KMS-11 (cell line): ENCODE results near the gene SMPD4.
"Not testable (repeated sequence)": the region's sequence is repeated elsewhere in the genome, so short reads cannot be mapped to it uniquely, and the experiment has no call there.

ENCODE experiments used
- H2AFZ ChIP-seq: fragments of 200-600 bp; sonication (generic); 2 replicates; pipeline ENCODE4 v1.6.1; 2016; ENCODE audit warnings: antibody characterized with exemption, mixed run types, low read depth
- H3K27ac ChIP-seq: fragments of 200-600 bp; sonication (generic); 2 replicates; pipeline ENCODE4 v1.6.1; 2016; ENCODE audit warnings: mild to moderate bottlenecking, mixed run types
- H3K27me3 ChIP-seq: fragments of 200-600 bp; sonication (generic); 2 replicates; pipeline ENCODE4 v1.6.1; 2017; ENCODE audit warnings: mild to moderate bottlenecking, low read depth, mixed run types, moderate library complexity; ENCODE audit not compliant: insufficient read depth
- H3K36me3 ChIP-seq: fragments of 200-600 bp; sonication (generic); 2 replicates; pipeline ENCODE4 v1.6.1; 2017; ENCODE audit warnings: mild to moderate bottlenecking, mixed run types; ENCODE audit not compliant: insufficient read depth
- H3K4me1 ChIP-seq: fragments of 200-600 bp; sonication (generic); 2 replicates; pipeline ENCODE4 v1.6.1; 2016; ENCODE audit warnings: mild to moderate bottlenecking, low read depth, mixed run types; ENCODE audit not compliant: poor library complexity, severe bottlenecking
- H3K4me2 ChIP-seq: fragments of 200-600 bp; sonication (generic); 2 replicates; pipeline ENCODE4 v1.7.0; 2016; ENCODE audit warnings: mild to moderate bottlenecking, mixed run types
- H3K4me3 ChIP-seq: fragments of 200-600 bp; sonication (generic); IDR thresholded peaks from 2 replicates; pipeline ENCODE4 v1.6.1; 2017; ENCODE audit warnings: low read depth, low read length, mixed read lengths; ENCODE audit not compliant: insufficient read depth
- H3K79me2 ChIP-seq: fragments of 200-600 bp; sonication (generic); 2 replicates; pipeline ENCODE4 v1.6.1; 2016; ENCODE audit warnings: low read depth, mixed run types; ENCODE audit not compliant: insufficient read depth
- H3K9ac ChIP-seq: fragments of 200-600 bp; sonication (generic); 2 replicates; pipeline ENCODE4 v1.6.1; 2016; ENCODE audit warnings: mild to moderate bottlenecking, mixed run types
- H4K20me1 ChIP-seq: fragments of 200-600 bp; sonication (generic); 2 replicates; pipeline ENCODE4 v1.6.1; 2016; ENCODE audit warnings: mild to moderate bottlenecking, mixed run types; ENCODE audit not compliant: insufficient read depth
- TF ChIP-seq, protein P1 (sequence below): fragments of 200-600 bp; sonication (generic); conservative IDR thresholded peaks from 2 replicates; pipeline ENCODE4 v1.6.1; 2017; ENCODE audit warnings: low read depth, mild to moderate bottlenecking, antibody characterized with exemption, low read length, moderate library complexity, mixed read lengths

The SMPD4 gene

DNA sequence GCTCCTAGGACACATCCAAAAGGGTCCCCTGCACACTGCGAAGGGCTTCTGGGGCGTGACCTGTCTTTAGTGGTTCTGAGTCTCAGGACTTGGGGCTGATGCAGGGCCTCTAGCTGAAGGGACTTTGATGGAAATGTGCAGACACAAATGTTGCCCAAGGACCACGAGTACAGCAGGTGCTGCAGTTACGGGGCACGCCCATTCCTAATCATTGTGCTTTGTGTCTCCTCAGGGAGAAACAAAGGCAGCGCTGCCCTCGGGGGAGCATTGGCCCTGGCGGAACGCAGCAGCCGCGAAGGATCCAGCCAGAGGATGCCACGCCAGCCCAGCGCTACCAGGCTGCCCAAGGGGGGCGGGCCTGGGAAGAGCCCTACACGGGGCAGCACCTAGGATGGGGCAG lies 8.8 kb upstream of the SMPD4 start:
- Histone ChIP-seq H3K27ac (no peak overlapping the region), H3K79me2 (no peaks in the 10 kb centered on the region), H4K20me1 (no peaks in the 10 kb centered on the region), H2AFZ (no peak overlapping the region), H3K27me3 (no peaks in the 10 kb centered on the region), H3K4me2 (no peak overlapping the region), H3K4me1 (no peaks in the 10 kb centered on the region), H3K9ac (no peak overlapping the region), H3K36me3 (no peaks in the 10 kb centered on the region), H3K4me3 (no peak overlapping the region)
- TF ChIP-seq, protein P1, sequence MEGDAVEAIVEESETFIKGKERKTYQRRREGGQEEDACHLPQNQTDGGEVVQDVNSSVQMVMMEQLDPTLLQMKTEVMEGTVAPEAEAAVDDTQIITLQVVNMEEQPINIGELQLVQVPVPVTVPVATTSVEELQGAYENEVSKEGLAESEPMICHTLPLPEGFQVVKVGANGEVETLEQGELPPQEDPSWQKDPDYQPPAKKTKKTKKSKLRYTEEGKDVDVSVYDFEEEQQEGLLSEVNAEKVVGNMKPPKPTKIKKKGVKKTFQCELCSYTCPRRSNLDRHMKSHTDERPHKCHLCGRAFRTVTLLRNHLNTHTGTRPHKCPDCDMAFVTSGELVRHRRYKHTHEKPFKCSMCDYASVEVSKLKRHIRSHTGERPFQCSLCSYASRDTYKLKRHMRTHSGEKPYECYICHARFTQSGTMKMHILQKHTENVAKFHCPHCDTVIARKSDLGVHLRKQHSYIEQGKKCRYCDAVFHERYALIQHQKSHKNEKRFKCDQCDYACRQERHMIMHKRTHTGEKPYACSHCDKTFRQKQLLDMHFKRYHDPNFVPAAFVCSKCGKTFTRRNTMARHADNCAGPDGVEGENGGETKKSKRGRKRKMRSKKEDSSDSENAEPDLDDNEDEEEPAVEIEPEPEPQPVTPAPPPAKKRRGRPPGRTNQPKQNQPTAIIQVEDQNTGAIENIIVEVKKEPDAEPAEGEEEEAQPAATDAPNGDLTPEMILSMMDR: no peak

DNA sequence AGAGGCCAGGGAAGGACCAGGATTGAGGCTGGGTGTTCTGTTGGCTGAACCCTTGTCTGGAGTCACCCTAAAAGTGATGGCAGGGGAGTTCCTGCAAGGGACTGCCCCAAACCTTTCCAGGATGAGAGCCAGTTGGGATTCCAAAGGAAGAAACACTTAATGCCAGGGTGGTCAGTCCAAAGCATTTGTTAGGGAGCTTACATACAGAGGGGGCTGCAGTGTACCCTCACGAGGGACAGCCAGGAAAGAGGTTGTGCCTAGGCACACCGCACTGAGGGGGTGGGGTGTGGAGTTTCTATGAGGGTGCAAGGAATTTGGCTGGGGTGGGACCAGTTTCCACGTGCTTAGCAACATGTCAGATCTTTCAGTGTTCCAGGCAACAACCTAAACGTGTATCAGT lies 7.6 kb upstream of the SMPD4 start:
- not testable (repeated sequence) for H3K9ac ChIP-seq, H3K4me2 ChIP-seq, H3K27ac ChIP-seq, H3K79me2 ChIP-seq, H2AFZ ChIP-seq, H3K36me3 ChIP-seq, H3K27me3 ChIP-seq, H3K4me3 ChIP-seq, H4K20me1 ChIP-seq, H3K4me1 ChIP-seq

- not testable (repeated sequence) for H3K4me1 ChIP-seq, H2AFZ ChIP-seq, H3K4me2 ChIP-seq, H3K9ac ChIP-seq, H3K27me3 ChIP-seq, H3K27ac ChIP-seq, H3K36me3 ChIP-seq, H4K20me1 ChIP-seq, H3K4me3 ChIP-seq
- peaks cover 18% of the 10 kb centered on the region for H3K79me2 ChIP-seq
Observed at GRCh38 chr2:130187859-130188792, 6.7 kb upstream of the SMPD4 start.

DNA sequence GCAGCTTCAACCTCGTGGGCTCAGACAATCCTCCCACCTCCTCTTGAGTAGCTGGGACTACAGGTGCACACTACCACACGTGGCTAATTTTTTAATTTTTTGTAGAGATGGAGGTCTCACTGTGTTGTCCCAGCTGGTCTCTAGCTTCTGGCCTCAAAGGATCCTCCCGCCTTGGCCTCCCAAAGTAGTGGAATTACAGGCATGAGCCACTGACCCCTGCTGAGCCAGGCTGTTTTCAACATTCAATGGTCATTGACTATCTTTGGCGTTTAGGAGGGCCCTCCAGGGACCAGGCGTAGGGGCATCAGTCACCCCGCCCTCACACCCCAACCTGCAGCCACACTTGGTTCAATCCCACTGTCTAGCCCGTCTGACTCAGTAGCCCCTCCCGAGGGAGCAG lies 5.9 kb upstream of the SMPD4 start:
- H3K27ac ChIP-seq: no peak overlapping the region
- H3K27me3 ChIP-seq: no peaks in the 10 kb centered on the region
- no peaks in the 10 kb centered on the region for H3K36me3 ChIP-seq
- H3K79me2 ChIP-seq: peaks cover 23% of the 10 kb centered on the region
- no peak overlapping the region for H2AFZ ChIP-seq
- TF ChIP-seq, protein P1: no peak
- no peaks in the 10 kb centered on the region for H3K4me1 ChIP-seq
- no peaks in the 10 kb centered on the region for H4K20me1 ChIP-seq
- H3K4me3 ChIP-seq: no peak overlapping the region
- H3K9ac ChIP-seq: no peak overlapping the region
- no peak overlapping the region for H3K4me2 ChIP-seq

DNA sequence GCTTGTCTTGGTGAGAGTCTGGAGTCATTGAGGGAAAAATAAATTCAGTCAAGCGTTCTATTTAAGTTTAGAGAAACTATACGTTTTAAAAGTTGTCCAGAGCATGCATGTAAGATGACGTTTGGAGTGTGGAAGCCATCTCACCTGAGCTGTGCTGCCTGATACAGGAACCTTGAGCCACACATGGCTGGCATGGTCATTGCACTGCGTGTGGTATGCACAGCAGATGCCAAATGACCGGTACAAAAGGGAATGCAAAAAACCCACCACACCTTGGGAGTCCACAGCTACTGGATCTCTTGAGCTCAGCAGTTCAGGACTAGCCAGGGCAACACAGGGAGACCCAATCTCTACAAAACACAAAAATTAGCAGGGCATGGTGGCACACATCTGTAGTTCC lies 5.0 kb upstream of the SMPD4 start:
- TF ChIP-seq, protein P1: no peak
- no peaks in the 10 kb centered on the region for H3K4me1 ChIP-seq
- H3K27me3 ChIP-seq: no peaks in the 10 kb centered on the region
- no peak overlapping the region for H3K27ac ChIP-seq
- H3K4me3 ChIP-seq: no peak overlapping the region
- no peak overlapping the region for H3K4me2 ChIP-seq
- no peak overlapping the region for H3K9ac ChIP-seq
- H3K36me3 ChIP-seq: no peaks in the 10 kb centered on the region
- no peaks in the 10 kb centered on the region for H4K20me1 ChIP-seq
- no peak overlapping the region for H2AFZ ChIP-seq
- peaks cover 23% of the 10 kb centered on the region for H3K79me2 ChIP-seq
